ENCODE data around the gene ARL3.
A peak's percentile ranks its signal among the peaks of the same experiment; 100 is the strongest.
"Not testable (repeated sequence)": the region's sequence is repeated elsewhere in the genome, so short reads cannot be mapped to it uniquely, and the experiment has no call there.

The ARL3 gene, protein sequence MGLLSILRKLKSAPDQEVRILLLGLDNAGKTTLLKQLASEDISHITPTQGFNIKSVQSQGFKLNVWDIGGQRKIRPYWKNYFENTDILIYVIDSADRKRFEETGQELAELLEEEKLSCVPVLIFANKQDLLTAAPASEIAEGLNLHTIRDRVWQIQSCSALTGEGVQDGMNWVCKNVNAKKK

DNA sequence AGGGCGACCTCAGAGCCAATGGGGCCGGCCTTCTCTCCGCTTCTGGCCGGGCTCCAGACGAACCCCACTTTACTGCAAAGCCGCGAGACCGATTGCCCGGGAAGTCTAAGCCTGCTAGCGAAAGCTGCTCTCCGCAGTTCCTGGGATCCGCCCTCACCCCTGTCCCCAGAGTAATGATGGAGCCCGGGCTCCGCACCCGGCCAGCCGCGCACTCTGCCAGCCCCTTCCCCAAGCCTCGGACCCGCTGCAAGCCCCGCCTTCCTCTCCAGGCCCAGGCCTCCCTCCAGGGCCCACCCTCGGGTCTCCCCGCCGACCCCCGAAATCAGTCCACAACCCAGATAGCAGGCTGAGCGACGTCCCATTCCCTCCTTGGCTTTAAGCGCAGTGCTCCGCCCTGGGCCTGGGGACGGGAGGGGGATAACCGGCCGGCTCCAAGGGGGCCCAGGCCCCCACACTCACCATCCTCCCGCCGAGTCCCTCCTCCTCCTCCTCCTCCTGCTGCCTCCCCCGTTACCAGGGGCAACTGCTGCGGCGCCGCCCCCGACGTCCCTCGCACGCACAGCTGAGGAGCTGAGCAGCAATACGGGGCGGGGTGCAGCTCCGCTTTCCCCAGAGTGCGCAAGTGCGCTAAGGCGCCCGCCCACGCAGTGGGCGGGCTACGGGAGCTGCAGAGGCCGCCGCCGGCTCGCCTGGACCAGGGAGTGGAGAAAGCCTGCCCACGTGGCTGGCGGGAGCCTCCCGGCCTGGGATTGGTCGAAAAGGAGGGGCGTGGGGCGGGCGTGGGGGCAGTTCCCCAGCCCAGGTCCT is at the start of gene ARL3:
Gene ARL3, minus strand, starts transcription at position 584 of the 807 bp plus-strand sequence. Its CDS starts 122 bp downstream, at position 462.
- DNase-seq, result peak; percentile 80 to 99 (median 98)

DNA sequence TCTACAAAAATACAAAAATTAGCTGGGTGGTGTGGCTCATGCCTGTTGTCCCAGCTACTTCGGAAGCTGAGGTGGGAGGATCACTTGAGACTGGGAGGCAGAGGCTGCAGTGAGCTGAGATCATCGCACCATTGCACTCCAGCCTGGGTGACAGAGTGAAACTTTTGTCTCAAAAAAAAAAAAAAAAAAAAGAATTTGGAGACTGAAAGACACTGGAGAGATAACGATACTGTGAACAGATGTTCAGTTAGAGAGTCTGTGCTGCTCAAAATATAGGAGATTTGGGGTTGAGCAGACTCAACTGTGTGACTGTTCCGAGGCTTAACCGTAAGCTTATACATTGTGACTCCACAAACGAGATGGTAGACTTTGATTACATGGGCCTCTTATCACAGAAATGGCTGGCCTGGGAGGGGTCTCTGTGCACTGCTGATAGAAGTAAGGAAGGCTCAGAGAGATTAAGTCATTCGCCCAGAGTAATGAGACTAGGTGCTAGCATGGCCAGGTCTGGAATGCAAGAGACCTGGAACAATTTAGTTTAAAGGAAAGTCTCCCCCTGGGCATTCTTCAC is 48.9 kb upstream of the ARL3 start:
- DNase-seq, result no peak

DNA sequence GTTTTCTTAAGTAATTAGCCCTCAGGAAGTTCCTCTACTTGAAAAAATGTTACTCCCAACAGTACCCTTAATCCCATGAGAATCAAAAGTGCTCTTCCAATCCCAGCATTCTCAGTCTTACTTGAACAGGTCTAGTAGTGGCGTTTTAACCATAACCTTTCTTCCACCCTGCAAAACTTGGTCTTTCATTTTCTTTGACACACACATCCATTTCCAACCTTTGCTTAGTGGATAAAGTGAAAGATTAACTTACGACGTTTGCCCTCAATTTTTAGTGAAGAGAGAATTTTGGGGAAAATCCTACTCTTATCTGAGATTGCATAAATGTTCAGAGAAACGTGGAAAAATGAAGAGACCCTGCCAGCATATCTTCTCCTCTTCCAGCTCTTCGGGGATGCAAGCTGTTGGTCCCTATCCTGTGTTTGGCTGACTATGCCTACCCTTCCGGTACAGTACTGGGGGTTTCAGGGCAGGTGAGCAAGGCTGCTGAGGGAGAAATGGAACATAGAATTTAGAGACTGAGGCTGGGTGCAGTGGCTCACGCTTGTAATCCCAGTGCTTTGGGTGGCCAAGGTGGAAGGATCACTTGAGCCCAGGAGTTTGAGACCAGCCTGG is 48.3 kb upstream of the ARL3 start:
- DNase-seq, result no peak

DNA sequence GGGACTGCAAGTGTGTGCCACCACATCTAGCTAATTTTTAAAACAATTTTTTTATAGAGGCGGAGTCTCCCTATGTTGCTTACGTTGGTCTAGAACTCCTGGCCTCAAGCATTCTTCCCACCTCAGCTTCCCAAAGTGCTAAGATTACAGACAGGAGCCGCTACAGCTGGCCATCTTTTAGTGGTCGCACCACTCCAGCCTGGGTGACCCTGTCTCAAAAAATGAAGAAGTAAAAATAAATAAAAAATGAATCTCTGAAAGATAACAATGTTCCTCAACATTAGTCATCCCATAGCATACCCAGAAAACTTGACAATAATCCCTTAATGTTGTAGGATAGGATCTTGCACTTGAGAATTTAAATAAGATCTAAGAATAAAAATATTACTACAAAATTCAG is 47.8 kb upstream of the ARL3 start:
- no peak for DNase-seq

DNA sequence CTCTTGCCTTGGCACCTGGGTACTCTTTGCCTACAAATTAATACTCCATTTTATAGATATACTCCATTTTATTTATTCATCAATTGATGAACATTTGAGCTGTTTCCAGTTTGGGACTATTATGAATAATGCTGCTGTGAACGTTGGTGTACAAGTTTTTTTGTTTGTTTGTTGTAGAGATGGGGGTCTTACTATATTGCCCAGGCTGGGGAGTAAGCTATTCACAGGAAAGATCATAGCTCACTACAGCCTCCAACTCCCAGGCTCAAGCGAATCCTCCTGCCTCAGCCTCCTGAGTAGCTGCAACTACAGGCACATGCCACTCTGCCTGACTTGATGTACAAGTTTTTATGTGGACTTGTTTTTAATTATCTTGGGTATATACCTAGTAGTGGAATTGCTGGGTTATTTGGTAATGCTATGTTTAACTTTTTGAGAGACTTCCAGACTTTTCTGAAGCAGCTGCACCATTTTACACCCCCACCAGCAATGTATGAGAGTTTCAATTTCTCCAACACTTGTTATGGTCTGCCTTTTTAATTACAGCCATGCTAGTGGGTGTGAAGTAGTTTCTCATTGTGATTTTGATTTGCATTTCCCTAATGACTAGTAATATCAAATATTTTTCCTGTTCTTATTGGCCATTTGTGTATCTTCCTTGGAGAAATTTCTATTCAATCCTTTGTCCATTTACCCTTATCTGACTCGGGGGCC is 45.5 kb upstream of the ARL3 start:
- DNase-seq, result no peak

DNA sequence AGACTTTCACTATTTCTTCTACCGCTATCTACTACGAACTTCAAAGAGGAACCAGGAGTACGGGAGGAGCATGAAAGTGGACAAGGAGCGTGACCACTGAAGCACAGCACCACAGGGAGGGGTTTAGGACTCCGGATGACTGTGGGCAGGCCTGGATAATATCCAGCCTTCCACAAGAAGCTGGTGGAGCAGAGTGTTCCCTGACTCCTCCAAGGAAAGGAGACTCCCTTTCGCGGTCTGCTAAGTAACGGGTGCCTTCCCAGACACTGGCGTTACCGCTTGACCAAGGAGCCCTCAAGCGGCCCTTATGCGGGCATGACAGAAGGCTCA is 44.7 kb upstream of the ARL3 start:
- DNase-seq, result not testable (repeated sequence)

DNA sequence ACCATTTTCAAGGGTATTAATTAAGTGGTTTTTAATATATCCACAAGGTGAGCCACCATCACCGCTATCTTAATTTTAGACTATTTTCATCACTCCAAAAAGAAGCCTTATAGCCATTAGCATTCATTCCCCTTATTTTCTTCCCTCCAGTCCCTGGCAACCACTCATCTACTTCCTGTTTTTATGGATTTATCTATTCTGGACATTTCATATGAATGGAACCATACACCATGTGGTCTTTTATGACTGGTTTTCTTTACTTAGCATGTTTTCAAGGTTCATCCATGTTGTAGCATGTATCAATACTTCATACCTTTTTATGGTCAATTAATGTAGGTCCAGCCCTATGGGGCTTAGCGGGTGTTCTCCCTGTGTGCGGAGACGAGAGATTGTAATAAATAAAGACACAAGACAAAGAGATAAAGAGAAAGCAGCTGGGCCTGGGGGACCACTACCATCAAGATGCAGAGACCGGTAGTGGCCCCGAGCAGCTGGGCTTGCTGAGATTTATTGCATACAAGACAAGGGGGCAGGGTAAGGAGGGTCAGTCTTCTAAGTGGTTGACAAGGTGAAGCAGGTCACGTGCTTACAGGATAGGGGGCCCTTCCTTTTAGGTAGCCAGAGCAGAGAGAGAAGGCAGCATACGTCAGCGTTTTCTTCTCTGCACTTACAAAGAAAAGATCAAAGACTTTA is 44.2 kb upstream of the ARL3 start:
- no peak for DNase-seq

DNA sequence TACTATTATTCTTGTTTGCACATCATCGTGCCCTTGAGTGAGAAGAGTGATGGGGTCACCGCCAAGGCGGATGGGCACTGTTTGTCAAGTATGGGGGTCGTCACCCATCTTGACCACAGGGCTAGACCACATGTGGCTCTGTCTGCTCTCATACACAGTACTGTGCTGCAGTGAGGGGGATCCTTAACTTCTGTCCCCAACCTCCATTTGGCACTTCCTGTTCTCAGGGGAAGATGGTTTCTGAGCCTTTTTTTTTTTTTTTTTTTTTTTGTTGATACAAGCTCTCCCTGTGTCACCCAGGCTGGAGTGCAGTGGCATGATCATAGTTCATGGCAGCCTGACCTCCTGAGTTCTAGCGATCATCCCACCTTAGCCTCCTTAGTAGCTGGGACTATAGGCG is 43.1 kb upstream of the ARL3 start:
- DNase-seq, result no peak

DNA sequence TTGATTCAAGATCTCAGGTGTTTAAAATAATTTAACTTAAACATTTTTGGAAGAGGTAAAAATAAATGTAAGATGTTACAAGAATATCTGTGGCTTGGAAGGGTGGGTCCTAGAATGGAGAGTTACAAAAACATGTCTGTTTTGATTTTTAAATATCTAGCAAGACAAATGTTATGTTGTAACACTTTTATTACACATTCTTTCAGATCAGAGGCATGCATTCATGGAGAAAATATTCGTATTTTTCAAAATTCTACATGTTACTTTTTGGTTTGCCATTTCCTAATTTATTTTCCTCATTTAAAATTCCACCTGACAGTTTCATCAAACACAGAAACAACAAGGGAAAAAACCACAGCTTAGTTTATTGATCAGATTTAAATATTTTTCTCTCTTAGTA is 39.5 kb upstream of the ARL3 start:
- DNase-seq, result no peak

DNA sequence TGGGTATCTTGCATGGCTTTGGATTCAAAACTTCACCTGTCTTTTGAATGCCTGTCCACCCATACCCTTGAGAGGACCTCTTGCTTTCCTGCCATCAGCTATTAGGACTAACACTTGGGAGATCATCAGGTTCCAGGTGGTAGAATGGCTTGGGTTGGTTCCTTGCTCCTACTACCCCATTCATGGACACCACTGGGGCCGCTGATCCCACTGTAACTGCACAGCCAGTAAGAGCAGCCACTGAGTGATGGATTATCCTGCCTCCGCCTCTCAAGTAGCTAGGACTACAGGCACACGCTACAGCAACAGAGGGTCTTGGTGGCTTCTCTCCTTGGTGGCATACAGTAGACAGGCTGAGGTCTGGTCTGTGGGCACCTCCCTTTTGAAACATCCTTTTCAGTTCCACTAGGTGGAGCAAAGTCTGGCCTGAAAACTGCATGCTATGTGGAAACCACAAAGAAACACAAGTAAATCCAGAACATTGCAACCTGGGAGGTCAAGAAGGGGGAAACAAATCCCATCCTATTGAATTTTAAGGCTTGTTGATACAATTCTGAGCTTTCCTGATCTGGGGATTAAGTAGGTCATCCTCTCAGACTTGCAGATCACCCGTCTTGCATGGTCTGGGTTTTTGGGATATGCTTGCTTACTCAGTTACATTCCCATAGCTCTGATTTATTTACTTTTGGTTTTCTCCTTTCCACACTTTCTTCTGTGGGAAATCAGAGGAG is 38.9 kb upstream of the ARL3 start:
- DNase-seq, result peak in 8 of 58 donors; percentile 3 to 27 (median 7)

DNA sequence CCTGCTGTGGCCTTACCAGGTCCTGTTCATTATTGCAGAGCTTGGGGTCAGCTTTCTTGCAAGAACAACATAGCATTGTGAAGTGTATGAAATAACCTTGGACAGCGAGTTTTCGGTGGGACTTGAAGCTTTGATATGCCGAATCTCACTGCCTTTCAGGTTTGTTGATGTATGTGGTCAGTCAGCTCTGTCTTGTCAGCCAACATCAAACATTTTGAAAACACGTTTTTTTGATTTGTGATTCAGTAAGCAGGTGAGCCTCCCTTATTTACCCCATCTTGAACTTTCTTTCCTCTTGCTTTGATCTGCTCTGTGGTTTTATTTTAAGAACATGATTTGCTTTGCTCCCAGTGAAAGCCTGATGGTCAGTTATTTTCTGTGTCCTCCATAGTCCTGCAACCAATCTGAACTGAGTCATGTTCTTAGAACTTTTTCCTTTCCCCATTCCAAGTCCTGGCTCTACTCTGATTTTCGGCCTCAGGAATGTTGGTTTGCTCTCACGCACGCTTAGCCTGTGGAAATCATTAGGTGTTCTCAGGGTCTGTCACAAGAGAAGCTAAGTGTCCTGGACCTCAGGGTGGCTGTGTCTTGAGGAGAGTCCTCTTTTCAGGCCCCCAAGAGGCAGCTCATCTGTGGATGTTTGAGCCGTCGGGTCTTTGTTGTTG is 38.2 kb upstream of the ARL3 start:
- DNase-seq, result no peak

DNA sequence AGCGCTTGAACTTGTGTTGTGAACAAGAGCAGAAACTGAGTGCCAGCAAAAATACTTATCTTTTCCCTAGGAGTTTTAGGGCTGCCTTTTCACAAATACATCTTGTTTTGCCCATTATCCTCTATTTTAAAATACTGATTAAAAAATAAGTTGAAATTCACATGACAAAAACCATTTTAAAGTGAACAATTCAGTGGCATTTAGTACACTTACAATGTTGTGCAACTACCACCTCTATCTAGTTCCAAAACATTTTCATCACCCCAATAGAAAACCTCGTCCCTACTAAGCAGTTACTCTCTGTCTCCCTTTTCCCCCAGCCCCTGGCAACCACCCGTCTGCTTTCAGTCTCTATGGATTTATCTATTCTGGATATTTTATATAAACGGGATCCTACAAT is 31.0 kb upstream of the ARL3 start:
- no peak for DNase-seq

DNA sequence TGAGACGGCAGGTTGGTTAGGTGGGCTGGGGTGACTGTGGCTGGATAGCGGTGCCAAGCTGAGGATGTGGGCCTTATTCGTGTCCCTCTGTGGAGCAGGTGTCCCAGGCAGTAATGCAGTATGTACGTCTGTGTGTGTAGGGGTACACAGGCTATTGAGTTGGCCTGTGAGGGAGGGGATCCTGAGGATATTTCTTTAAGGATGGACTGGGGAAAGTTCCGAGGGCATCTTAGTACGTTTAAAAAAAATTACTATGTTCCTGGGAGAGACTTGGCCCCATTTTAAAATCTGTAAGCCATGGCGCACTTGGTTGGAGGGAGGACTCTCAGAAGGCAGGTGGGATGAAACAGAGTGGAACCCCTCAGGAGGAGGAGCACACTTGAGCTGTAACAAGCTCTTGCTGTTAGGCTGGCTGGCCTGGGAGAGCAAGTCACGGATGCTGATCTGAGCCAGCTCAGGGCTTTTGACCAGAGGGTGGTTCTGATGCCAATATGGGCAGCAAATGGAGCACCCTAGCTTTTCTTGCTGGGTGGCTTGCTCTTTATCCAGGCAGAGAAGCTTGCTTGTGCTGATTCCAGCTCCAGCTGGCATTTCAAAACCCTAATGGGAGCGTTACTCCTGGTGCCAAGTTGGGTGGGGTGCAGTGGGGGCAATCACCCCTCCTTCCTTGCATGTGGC is 30.3 kb upstream of the ARL3 start:
- peak in 30 of 58 donors; percentile 5 to 49 (median 22) for DNase-seq

DNA sequence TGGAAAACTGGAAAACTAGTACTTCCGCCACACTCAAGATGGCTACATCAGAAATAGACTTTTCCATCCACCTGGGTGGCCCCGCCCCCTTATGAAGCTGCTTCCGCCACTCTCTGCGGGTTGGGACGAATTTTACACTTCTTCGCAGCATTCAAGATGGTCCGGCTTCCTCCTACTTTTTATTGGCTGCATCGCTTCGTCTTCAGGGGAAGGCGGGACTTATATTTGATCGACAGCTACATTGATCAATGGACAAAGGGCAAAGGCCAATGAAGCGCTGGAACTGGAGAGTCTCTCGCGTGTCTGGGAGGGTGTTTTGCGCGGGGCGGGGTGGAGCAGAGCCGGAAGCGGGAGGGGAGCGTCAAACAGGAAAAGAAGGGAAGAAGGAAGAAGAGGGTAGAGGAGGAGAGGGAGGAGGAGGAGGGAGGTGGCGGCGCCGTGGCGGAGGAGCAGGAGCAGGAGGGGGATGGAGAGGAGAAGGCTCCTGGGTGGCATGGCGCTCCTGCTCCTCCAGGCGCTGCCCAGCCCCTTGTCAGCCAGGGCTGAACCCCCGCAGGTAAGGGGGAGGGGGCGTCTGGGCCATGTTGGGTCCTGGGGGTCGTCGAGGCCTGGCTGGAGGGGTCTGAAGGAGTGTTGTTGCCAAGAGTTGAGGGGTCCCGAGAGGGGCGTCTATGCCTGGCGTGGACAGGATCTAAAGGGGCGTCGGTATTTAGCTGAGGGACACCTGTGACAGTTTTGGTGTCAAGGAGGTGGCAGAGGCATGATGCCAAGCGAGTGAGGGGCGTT is 29.6 kb upstream of the ARL3 start, which contains the start of gene WBP1L:
Gene WBP1L, plus strand, starts transcription at position 361 of the 786 bp plus-strand sequence. Its CDS starts 106 bp downstream, at position 467.
- peak; percentile 66 to 100 (median 97) for DNase-seq

DNA sequence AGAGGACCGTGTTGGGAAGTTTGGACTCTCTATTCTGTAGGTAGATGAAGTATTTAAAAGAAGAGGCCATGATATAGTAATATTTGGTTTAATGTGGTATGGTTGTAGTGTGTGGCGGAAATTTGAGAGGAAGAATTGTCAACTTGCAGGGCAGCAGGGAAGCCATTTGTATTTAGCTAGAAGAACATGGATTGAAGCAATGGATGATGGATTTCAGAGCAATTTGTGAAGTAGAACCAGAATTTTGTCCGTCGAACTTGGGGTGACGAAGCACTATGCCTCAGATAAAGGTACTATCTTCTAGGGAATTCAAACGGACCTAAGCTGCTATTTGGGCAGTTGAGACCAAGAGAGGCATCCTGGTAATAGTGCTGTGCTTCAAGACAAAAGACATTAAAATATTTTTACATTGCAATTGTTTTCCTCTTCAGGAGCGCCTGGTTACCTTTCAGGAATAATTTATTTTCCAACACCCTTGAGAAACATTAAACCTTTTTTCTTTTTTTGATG is 28.9 kb upstream of the ARL3 start:
- DNase-seq, result no peak

DNA sequence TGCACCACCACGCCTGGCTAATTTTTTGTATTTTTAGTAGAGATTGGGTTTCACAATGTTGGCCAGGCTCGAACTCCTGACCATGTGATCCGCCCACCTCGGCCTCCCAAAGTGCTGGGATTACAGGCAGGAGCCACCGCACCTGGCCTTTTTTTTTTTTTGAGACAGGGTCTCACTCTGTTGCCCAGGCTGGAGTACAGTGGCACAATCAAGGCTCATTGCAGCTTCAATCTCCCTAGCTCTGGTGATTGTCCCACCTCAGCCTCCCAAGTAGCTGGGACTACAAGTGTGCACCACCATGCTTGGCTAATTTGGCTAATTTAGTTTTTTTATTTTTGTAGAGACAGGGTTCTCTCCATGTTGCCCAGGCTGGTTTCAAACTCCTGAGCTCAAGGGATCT is 28.1 kb upstream of the ARL3 start:
- DNase-seq, result not testable (repeated sequence)

DNA sequence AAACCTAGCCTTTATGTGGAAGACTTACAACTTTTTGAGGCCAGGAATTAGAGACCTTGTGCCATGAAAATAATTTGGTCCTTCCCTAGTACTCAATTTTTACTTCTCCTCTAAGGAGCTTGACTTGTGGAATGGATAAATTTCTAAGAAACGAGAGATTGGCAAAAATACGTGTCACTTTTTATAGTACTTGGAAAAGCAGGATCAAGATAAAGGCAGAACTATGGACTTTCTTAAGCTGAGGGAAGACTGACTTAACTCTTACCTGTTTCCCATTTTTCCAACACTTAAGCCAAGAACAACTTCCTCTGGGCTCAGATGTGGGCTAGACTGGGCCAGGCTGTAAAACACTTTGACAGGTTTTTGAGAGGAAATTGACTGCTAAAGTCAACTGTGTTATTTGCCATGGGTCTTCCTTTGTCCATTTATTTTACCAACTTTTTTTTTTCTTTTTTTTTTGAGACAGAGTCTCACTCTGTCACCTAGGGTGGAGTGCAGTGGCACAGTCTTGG is 27.6 kb upstream of the ARL3 start:
- DNase-seq, result no peak

DNA sequence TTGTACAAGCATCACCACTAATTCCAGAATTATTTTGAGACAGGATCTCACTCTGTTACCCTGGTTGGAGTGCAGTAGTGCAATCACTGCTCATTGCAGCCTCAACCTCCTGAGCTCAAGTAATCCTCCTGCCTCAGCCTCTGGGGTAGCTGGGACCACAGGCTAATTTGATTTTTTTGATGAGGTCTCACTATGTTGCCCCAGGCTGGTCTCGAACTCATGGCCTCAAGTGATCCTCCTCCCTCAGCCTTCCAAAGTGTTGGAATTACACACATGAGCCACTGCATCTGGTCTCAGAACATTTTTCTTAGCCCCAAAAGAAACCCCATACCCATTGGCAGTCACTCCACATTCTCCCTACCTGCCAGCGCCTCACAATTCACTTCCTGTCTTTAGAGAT is 26.0 kb upstream of the ARL3 start:
- no peak for DNase-seq
